GM18526 (cell line): ENCODE results near the gene CARMIL1.

Experiments used
- POLR2A ChIP-seq: IDR thresholded peaks from 3 replicates; pipeline ENCODE4 v1.6.1; 2011; ENCODE audit not compliant: insufficient read length; ENCODE audit errors: extremely low read depth

Gene CARMIL1

GRCh38 chr6:25259756-25260155 is 19.4 kb upstream of the CARMIL1 start:
- no peak for TF ChIP-seq POLR2A

GRCh38 chr6:25263657-25264056 is 15.5 kb upstream of the CARMIL1 start:
- TF ChIP-seq POLR2A = no peak

GRCh38 chr6:25266456-25267100 is 12.6 kb upstream of the CARMIL1 start:
- TF ChIP-seq POLR2A = no peak

- TF ChIP-seq POLR2A = no peak
These were observed 11.5 kb upstream of the CARMIL1 start for GRCh38 chr6:25267662-25268061.

GRCh38 chr6:25270559-25270958 is 8.6 kb upstream of the CARMIL1 start:
- no peak for TF ChIP-seq POLR2A

GRCh38 chr6:25275436-25275835 is 3.7 kb upstream of the CARMIL1 start:
- TF ChIP-seq POLR2A = no peak

GRCh38 chr6:25277386-25277785 is 1.8 kb upstream of the CARMIL1 start:
- TF ChIP-seq POLR2A = no peak

GRCh38 chr6:25277857-25278256 is 1.3 kb upstream of the CARMIL1 start:
- no peak for TF ChIP-seq POLR2A

GRCh38 chr6:25278261-25278913 is 787 bp upstream of the CARMIL1 start:
- TF ChIP-seq POLR2A = no peak

- no peak for TF ChIP-seq POLR2A
These were observed 672 bp downstream of the CARMIL1 start for GRCh38 chr6:25279748-25280343.

GRCh38 chr6:25280344-25281074 is 1.3 kb downstream of the CARMIL1 start:
- no peak for TF ChIP-seq POLR2A

GRCh38 chr6:25286891-25287290 is 7.7 kb downstream of the CARMIL1 start:
- TF ChIP-seq POLR2A = no peak

- TF ChIP-seq POLR2A = no peak
These were observed 8.8 kb downstream of the CARMIL1 start for GRCh38 chr6:25287941-25288340.

GRCh38 chr6:25288518-25288917 is 9.3 kb downstream of the CARMIL1 start:
- TF ChIP-seq POLR2A = no peak

GRCh38 chr6:25290306-25291060 is 11.3 kb downstream of the CARMIL1 start:
- no peak for TF ChIP-seq POLR2A
